GM18907 (cell line): Measurements from ENCODE around the gene NCL.
"Not testable (repeated sequence)": the region's sequence is repeated elsewhere in the genome, so short reads cannot be mapped to it uniquely, and the experiment has no call there.

Source experiments
- ATAC-seq: cut with Tn5 transposase; IDR thresholded peaks from one replicate; pipeline ENCODE4 v1.9.1; 2021; ENCODE audit warnings: mild to moderate bottlenecking, moderate library complexity; ENCODE audit not compliant: unreplicated experiment

The NCL gene

DNA sequence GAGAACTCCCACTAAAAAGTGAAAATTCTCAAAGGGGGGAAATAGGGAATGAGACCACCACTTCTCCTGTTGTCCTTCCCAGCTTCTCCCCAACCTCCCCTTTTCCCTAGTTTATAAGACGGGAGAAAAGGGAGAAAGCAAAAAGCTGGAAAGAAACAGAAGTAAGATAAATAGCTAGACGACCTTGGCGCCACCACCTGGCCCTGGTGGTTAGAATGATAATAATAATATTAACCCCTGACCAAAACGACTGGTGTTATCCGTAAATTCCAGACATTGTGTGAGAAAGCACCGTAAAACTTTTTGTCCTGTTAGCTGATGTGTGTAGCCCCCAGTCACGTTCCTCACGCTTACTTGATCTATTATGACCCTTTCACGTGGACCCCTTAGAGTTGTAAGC lies 56.0 kb downstream of the NCL start:
- ATAC-seq = not testable (repeated sequence)

DNA sequence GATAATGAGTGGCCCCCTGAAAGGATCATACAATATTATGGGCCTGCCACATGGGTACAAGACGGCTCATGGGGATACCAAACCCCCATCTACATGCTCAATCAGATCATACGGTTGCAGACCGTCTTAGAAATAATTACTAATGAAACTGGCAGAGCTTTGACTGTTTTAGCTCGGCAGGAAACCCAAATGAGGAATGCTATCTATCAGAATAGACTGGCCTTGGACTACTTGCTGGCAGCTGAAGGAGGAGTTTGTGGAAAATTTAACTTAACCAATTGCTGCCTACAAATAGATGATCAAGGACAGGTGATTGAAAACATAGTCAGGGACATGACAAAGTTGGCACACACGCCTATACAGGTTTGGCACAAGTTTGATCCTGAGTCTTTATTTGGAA lies 56.6 kb downstream of the NCL start:
- not testable (repeated sequence) for ATAC-seq

DNA sequence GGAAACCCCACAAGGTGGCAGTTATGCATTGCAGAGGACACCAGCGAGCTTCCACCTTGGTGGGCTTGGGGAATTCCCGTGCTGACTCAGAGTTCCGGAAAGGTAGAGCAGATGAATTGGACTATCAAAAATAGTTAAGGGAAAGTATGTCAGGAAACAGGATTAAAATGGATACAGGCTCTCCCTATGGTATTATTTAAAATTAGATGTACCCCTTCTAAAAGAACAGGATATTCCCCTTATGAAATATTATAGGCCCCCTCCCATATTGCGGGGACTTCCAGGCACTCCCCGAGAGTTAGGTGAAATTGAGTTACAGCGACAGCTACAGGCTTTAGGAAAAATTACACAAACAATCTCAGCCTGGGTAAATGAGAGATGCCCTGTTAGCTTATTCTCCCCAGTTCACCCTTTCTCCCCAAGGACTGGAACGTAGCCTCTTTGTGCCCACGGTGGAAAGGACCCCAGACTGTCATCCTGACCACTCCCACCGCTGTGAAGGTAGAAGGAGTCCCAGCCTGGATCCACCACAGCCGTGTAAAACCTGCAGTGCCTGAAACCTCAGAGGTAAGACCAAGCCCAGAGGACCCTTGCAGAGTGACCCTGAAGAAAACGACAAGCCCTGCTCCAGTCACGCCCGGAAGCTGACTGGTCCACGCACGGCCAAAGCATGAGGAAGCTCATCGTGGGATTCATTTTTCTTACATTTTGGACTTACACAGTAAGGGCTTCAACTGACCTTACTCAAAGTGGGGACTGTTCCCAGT lies 58.5 kb downstream of the NCL start:
- not testable (repeated sequence) for ATAC-seq

DNA sequence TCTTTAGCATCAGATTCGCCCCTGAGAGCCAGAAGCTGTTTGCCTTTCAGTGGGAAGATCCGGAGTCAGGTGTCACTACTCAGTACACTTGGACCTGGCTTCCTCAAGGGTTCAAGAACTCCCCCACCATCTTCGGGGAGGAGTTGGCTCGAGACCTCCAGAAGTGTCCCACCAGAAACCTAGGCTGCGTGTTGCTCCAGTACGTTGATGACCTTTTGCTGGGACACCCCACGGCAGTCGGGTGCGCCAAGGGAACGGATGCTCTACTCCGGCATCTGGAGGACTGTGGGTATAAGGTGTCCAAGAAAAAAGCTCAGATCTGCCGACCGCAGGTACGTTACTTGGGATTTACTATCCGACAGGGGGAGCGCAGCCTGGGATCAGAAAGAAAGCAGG lies 60.1 kb downstream of the NCL start:
- ATAC-seq = not testable (repeated sequence)
